G401.6 (cell line): ENCODE measurements around the gene MAST4.

Source experiments
- FAIRE-seq: peaks from 2 replicates; lab custom pipeline; 2012; peaks lifted over from hg19 to GRCh38; lab: Jason Lieb, UNC

The MAST4 gene

DNA sequence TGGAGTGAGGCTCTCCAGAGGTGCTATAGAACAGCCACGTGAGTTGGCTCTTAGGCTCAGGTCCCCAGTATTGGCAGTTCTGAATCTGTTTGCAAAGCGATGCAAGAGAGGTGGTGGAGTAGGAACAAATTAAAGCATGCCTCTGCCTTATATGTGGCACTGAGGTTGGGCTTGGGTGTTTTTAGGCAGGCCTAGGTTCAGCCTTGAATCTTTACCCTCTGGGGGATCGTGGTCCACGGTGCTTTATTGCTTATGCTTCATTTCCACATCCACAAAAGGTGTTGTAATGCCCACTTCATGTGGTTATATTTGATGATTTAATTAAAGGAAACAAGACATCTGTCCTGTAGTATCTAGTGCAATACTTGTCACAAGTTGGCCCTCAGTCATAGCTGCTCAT, 544.2 kb downstream of the MAST4 start:
- no peak for FAIRE-seq

DNA sequence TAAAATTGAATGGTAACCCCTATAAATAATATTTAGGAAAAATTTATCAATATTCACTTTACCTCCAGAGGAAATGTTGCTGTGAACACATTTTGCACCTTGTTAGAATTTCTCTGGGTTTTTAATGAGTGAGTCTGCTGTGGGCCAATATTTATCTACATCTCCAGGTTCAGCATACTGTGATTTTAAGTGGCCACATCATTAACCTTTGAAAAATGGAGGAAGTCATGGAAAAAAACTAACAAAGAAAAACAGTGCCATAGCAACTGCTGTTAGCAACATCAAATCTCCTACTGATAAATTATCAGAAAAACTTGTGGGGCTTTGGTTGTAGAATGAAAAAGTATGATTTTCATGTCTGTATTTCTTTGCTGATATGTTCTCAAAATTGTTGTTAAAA, 545.5 kb downstream of the MAST4 start:
- no peak for FAIRE-seq

DNA sequence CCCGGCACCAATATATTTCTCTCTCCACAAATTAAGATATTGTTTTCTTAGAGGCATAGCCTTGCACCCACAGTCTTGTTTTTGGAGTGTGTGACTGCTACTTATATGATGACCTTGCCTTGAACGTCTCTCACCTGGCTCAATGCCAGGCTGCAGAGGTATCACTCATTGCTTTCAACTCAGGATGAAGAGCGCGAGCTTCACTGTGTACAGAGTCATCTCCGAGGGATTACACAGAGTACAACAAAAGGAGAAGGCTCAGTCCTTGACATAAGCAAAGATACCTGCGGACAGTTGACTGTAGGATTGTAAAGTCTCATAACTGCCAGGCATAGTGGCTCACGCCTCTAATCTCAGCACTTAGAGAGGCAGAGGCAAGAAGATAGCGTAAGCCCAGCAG, 546.6 kb downstream of the MAST4 start:
- no peak for FAIRE-seq

DNA sequence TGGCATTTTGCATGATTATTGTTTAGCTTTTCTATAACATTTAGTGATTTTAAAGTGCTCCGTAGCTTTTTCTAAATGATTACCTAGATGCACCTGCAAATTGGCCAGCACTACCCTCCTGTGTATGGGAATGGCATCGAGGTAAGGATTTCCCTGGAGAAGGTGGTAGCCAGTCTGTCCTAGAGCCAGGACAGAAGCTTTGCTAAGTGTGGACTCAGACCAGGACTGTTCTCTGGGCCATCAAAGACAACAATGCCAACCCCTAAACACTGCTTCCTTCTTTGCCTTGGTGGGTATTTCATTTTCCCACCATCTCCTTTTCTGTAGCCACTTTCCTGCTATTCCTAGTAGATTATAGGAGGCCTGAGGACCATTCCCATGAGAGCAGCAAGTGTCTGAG, 547.4 kb downstream of the MAST4 start:
- FAIRE-seq: no peak

DNA sequence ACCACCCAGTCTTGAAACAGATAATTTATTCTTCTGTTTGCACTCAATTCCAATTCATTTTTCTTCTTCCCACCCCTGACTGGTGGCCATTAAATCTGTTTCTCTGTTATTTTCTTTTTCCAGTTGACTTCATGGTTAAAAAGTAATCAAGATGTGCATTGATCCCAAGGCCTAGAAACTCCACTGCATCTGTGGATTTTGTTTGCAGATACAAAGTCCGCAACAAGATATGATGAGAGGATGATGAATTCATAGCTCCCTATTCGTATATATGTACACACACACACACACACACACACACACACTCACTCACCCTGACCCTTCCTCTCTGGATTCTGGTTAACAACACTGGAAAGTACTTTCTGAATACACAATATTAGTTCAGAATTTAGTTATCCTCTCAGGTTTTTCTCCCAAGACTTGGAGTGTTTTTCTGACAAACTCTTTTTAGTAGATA, 548.0 kb downstream of the MAST4 start:
- FAIRE-seq: no peak

DNA sequence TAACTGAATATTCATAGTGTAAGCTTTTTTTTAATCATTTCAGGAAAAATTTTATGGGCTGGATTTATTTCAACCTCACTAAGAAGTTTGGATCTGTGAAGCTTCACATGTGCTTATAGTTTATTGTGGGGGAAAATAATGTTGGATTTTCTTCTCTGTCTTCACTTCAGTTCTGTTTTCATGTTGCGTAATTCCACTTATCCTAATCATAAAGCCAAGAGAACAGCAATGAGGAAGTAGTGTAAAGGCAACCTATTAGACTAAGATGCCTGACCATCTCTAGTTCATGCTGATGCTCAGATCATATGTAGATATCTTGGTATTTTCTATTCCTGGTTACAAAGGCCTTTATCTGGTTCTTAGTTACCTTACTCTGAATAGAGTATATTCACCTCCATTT, 550.4 kb downstream of the MAST4 start:
- no peak for FAIRE-seq

DNA sequence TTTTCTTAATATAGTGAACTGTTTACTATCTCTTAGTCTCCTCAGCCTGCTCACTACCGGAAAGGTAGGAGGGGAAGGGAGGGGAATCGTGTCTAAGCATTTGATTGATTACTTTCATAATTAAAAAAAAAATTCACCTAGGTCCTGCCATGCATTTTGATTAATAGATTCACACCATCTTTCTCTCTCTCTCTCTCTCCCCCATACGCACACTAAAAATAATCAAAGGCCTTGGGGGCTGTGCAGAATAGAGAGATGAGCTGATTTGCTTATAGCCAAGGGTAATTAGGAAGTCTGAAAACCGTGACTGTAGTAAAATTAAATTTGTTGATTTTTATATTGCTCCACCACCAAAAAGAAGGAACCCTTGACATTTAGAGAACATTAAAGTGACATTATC, 550.8 kb downstream of the MAST4 start:
- FAIRE-seq: no peak

DNA sequence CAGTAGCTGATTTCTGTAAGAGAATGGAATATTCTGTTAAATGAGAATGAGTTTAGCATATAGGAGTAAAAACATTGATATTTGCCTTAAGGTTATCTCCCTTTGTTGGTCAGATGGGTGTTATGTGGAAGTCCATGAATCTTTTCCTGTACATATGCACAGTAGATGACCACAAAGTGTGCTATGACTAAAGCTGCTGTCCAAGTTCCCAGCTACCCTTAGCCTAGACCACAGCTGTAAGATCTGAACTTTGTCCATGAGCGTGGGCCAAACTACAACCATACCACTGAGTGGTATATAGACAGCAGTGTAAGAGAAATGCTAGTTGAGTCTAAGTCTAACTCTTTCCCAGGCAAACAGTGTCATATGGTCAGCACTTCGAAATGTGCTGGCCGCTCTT, 551.6 kb downstream of the MAST4 start:
- no peak for FAIRE-seq

DNA sequence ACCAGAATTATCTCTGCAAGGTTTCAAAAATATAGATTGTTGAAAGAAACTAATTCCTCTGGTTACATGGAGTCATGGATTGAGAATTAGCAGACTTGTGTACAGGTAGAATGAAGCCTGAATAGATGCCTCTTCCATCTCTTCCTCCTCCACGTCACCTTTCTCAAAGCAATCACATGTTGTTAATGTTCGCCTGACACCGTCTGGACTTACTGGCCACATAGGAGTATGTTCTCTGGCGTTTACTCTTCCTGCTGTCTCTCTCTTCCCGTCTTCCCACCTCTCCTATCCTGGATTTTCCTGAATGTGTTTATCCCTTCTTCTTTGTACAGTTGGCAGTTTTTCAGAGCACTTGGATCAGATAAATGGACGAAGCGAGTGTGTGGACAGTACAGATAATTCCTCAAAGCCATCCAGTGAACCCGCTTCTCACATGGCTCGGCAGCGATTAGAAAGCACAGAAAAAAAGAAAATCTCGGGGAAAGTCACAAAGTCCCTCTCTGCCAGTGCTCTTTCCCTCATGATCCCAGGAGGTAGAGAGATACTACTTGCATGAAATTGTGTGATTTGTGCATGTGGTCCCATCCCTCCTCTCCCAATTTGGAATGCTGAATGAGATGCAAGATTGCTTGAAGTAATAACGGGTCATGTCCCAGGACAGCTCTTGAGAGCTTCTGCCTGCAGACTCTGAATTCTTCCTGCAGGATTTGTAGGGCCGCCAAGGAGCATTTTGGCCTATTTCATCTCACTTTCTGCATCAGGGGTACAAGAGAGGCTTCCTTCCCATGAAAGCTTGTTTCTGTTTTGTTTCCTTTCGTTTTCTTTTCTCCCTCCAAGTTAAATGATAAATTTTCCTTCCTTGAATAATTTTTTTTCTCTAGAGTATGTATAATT, 553.1 kb downstream of the MAST4 start:
- FAIRE-seq: no peak

DNA sequence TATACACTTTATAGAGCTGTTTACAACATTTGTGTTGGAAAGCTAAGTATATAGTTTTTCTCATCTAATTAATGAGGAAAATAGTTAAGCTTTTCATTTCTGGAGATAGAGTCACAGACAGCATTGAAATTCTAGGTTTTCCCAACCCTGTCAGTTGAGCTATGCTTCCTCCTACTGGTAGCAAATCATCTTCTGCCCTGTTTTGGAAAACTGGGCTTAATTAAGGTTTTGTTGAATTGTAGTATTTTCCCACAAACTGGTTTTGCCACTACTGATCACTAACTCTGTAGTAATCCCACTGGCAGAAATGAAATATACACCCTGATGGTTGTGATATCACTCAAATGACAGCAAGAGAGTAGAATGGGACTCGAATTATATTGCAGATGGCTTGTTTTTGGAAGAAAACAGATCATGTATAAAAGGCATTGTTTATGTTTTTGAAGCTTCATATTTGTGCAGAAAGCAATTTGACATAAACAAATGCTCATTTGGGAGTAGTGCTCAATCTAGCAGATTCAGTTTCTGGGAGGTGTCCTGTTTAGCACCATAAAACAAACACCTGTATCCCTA, 553.8 kb downstream of the MAST4 start:
- no peak for FAIRE-seq

DNA sequence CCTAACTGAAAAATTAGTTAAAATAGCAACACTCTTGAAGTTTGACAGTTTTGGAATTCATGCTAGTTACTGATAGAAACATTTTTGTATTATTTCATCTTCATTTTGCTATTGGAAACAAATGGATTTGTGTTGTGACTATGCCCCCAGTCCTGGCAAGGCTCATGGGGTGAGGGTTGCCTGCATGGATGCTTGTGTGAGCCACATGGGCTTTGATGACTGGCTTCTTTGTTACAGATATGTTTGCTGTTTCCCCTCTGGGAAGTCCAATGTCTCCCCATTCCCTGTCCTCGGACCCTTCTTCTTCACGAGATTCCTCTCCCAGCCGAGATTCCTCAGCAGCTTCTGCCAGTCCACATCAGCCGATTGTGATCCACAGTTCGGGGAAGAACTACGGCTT, 556.2 kb downstream of the MAST4 start:
- FAIRE-seq: no peak

DNA sequence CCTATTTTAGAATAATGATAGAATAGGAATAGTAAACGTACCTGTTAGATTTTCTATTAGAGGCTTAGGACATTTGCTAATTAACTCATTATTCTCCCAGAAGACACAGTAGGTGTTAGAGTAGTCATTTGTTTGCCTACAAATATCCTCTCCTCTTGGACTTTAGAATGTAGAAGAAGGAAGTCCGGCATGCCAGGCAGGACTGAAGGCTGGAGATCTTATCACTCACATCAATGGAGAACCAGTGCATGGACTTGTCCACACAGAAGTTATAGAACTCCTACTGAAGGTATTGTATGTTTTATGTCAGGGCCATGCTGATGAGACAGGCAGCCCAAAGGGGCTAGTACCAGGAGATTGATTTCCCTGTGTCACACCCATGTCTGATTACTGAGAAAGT, 557.1 kb downstream of the MAST4 start:
- FAIRE-seq: no peak

DNA sequence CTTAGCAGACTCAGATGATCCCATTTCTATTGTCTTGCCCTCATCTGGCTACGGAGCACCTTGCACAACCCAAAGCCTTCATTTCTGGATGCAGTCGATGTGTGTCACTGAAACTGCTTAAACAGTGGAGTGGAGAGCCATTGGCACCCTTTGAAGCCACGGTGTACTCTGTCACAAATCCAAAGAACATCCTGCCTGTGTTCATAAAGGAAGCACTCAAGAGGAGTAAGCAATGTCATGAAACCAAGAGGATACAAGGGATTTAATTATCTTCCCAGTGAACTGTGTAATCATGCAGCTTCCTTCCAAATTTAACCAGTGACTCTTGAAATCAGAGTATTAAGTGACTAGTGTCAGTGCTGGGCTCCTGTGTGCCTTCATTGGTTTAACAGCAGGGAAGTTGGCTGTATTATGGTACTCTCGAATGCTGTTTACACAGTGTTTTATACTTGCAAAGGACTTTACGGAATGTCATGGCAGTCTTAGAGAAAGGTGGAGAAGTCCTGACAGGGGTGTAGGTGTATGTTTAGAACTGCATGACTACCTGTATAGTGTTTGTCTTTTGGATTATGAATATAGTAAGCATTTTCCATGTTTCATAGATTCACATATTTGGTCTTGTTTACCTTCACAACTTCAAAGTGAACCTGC, 558.5 kb downstream of the MAST4 start:
- FAIRE-seq: no peak

DNA sequence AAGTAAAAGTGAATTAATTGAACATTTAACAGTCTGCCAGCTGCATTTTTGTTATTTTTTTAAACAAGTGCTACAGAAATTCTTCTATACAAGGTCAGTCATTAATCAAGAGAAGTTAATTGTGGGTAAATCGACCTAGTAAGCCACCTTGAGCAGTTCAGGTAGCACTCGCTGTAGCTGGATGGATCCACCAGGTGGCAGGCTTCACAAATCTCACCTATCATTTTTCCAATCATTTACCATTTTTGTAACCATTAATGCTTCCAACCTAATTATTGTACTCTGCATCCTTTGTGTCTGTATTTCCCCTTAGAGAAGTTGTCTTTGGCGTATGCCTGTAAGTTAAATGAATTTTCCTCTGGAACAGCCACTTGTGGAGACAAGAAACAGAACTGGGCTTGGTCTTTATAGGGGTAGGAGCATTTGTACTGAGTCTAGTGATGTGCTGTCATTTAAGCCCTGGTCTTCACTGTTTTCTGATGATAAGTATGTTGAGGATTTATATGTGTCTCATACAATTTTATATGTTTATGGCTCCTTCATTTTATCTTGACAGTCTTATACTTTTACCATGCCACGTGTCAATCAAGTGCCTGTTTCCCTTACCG, 560.9 kb downstream of the MAST4 start:
- FAIRE-seq: no peak

DNA sequence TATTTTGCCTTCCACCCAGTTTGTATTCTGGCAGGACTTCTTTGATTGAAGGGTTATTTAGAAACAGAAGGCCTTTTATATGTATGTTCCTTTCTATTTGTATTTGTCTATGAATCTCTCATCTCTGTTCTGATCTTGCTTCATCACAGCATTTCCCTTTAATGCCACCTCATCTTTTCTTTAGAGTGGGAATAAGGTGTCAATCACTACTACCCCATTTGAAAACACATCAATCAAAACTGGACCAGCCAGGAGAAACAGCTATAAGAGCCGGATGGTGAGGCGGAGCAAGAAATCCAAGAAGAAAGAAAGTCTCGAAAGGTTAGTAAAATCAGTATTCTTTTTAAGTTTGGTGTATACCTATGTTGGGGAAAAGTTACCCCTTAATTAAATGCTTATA, 564.1 kb downstream of the MAST4 start:
- no peak for FAIRE-seq

DNA sequence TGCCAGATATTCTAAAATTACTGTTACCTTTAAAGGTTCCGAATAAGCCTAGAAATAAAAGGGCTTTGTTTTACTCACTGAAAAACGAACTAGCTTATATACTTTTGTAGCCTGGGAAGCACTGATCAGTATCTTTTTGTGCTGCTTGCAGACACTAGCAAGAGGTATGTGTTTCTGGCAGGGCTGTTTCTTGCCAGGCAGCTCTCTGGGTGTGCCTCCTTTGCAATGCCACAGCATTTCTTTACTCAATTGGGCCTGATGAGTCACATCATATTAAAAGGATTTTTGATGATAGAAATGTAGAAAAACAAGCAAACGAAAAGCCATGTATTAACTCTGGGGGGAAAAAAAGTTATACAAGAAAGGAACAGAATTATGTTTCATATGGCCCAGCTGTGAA, 564.8 kb downstream of the MAST4 start:
- FAIRE-seq: no peak

DNA sequence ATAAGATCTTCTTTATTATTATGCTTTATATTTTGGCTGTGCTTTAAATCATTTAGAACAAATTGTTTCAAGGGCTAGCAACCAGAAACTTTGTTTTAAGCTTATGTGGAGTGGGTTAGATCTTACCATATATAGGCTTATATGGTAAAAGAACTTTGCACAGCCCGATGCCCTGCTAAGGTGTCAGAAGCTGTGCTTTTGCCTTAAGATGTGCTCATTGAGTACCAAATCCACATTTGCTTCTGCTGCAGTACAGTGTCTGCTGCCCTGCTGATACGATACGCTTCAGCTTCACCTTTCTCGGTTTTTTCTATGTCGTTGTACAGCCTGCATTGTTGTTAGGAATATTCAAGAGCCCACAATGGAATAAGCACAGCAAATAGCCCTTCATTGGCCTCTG, 565.6 kb downstream of the MAST4 start:
- FAIRE-seq: no peak

DNA sequence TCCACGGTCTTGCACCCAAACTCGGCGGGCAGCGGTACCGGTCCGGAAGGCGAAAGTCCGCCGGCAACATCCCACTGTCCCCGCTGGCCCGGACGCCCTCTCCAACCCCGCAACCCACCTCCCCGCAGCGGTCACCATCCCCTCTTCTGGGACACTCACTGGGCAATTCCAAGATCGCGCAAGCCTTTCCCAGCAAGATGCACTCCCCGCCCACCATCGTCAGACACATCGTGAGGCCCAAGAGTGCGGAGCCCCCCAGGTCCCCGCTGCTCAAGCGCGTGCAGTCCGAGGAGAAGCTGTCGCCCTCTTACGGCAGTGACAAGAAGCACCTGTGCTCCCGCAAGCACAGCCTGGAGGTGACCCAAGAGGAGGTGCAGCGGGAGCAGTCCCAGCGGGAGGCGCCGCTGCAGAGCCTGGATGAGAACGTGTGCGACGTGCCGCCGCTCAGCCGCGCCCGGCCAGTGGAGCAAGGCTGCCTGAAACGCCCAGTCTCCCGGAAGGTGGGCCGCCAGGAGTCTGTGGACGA, 567.1 kb downstream of the MAST4 start:
- FAIRE-seq: no peak

DNA sequence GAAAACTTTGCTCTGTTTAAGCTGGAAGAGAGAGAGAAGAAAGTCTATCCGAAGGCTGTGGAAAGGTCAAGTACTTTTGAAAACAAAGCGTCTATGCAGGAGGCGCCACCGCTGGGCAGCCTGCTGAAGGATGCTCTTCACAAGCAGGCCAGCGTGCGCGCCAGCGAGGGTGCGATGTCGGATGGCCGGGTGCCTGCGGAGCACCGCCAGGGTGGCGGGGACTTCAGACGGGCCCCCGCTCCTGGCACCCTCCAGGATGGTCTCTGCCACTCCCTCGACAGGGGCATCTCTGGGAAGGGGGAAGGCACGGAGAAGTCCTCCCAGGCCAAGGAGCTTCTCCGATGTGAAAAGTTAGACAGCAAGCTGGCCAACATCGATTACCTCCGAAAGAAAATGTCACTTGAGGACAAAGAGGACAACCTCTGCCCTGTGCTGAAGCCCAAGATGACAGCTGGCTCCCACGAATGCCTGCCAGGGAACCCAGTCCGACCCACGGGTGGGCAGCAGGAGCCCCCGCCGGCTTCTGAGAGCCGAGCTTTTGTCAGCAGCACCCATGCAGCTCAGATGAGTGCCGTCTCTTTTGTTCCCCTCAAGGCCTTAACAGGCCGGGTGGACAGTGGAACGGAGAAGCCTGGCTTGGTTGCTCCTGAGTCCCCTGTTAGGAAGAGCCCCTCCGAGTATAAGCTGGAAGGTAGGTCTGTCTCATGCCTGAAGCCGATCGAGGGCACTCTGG, 567.8 kb downstream of the MAST4 start:
- FAIRE-seq: no peak

DNA sequence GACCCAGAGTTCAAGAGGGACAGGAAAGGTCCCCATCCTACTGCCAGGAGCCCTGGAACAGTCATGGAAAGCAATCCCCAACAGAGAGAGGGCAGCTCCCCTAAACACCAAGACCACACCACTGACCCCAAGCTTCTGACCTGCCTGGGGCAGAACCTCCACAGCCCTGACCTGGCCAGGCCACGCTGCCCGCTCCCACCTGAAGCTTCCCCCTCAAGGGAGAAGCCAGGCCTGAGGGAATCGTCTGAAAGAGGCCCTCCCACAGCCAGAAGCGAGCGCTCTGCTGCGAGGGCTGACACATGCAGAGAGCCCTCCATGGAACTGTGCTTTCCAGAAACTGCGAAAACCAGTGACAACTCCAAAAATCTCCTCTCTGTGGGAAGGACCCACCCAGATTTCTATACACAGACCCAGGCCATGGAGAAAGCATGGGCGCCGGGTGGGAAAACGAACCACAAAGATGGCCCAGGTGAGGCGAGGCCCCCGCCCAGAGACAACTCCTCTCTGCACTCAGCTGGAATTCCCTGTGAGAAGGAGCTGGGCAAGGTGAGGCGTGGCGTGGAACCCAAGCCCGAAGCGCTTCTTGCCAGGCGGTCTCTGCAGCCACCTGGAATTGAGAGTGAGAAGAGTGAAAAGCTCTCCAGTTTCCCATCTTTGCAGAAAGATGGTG, 568.8 kb downstream of the MAST4 start:
- FAIRE-seq: no peak
